ENCODE measurements around the gene SNX25. TPM values are rescaled to one million over a fixed set of nuclear protein-coding genes. Genes with fewer than 3 reads are reported as not detected.
A peak's percentile ranks its signal among the peaks of the same experiment; 100 is the strongest.

SNX25 gene
- total RNA-seq, 1 donor from 2014 or later = 13.0 TPM

GRCh38 chr4:185343726-185344581 is 134.6 kb downstream of the SNX25 start:
- H3K9me3 ChIP-seq = no peaks in the 10 kb centered on the region
- no peaks in the 10 kb centered on the region for H3K27me3 ChIP-seq
- no peak for TF ChIP-seq POLR2AphosphoS5 (IDR thresholded peaks at IDR 0.05; ENCODE audit: insufficient read depth in 1 of 2, low read depth in 1 of 2)
- TF ChIP-seq POLR2A (IDR thresholded peaks at IDR 0.05) = no peak
- no peak for TF ChIP-seq CTCF (IDR thresholded peaks at IDR 0.05)
- no peaks in the 10 kb centered on the region for H3K36me3 ChIP-seq
- intact Hi-C loops (cut with DNase I) = no loop called here
- no peak overlapping the region for H3K4me3 ChIP-seq
- peak overlapping the region; percentile 55 for H3K27ac ChIP-seq
- DNase-seq (ENCODE audit: extremely low spot score in 2 of 2) = no peak
- H3K4me1 ChIP-seq = no peaks in the 10 kb centered on the region

GRCh38 chr4:185344743-185345538 is 135.5 kb downstream of the SNX25 start:
- Histone ChIP-seq H3K4me3 (no peak overlapping the region), H3K27me3 (no peaks in the 10 kb centered on the region), H3K36me3 (no peaks in the 10 kb centered on the region), H3K9me3 (no peaks in the 10 kb centered on the region), H3K4me1 (no peaks in the 10 kb centered on the region), H3K27ac (peak overlapping the region; percentile 55)
- intact Hi-C loops (cut with DNase I) = no loop called here
- DNase-seq (ENCODE audit: extremely low spot score in 2 of 2) = no peak
- TF ChIP-seq POLR2AphosphoS5 (IDR thresholded peaks at IDR 0.05; ENCODE audit: insufficient read depth in 1 of 2, low read depth in 1 of 2) (no peak), CTCF (IDR thresholded peaks at IDR 0.05) (no peak), POLR2A (IDR thresholded peaks at IDR 0.05) (no peak)

GRCh38 chr4:185346975-185347601 is 137.7 kb downstream of the SNX25 start:
- Histone ChIP-seq H3K27me3 (no peaks in the 10 kb centered on the region), H3K4me3 (no peak overlapping the region), H3K4me1 (no peaks in the 10 kb centered on the region), H3K27ac (no peak overlapping the region), H3K9me3 (no peaks in the 10 kb centered on the region), H3K36me3 (no peaks in the 10 kb centered on the region)
- intact Hi-C loops (cut with DNase I) = no loop called here
- no peak for TF ChIP-seq CTCF (IDR thresholded peaks at IDR 0.05)
- no peak for DNase-seq (ENCODE audit: extremely low spot score in 2 of 2)

- Histone ChIP-seq H3K9me3 (no peaks in the 10 kb centered on the region), H3K4me1 (no peaks in the 10 kb centered on the region), H3K27me3 (no peaks in the 10 kb centered on the region), H3K36me3 (no peaks in the 10 kb centered on the region), H3K27ac (no peak overlapping the region), H3K4me3 (no peak overlapping the region)
- DNase-seq (ENCODE audit: extremely low spot score in 2 of 2) = no peak
- TF ChIP-seq POLR2AphosphoS5 (IDR thresholded peaks at IDR 0.05; ENCODE audit: insufficient read depth in 1 of 2, low read depth in 1 of 2) (no peak), CTCF (IDR thresholded peaks at IDR 0.05) (no peak), POLR2A (IDR thresholded peaks at IDR 0.05) (no peak)
- intact Hi-C loops (cut with DNase I) = no loop called here
These were observed 142.3 kb downstream of the SNX25 start for GRCh38 chr4:185351691-185352090.

Measured in vagina (tissue), 2 donors.